A549 (cell line): ENCODE results near the gene PCSK6.

Experiments used
- CHD2 ChIP-seq: fragments of 150-350 bp; IDR thresholded peaks from 2 replicates; pipeline ENCODE4 v1.6.1; 2014; ENCODE audit warnings: low read length; ENCODE audit not compliant: partially characterized antibody
- POLR2A ChIP-seq: IDR thresholded peaks from 2 replicates; pipeline ENCODE4 v1.6.1; 2012; ENCODE audit warnings: mild to moderate bottlenecking, low read length
- TF ChIP-seq, protein P1 (sequence below): fragments of >200 bp; sonication (Bioruptor Twin); formaldehyde crosslinking; IDR thresholded peaks from 3 replicates; pipeline ENCODE4 v1.5.1; 2016

GRCh38 chr15:101439285-101439919 is 50.1 kb downstream of the PCSK6 start:
- TF ChIP-seq CHD2: no peak
- no peak for TF ChIP-seq POLR2A
- TF ChIP-seq, protein P1, sequence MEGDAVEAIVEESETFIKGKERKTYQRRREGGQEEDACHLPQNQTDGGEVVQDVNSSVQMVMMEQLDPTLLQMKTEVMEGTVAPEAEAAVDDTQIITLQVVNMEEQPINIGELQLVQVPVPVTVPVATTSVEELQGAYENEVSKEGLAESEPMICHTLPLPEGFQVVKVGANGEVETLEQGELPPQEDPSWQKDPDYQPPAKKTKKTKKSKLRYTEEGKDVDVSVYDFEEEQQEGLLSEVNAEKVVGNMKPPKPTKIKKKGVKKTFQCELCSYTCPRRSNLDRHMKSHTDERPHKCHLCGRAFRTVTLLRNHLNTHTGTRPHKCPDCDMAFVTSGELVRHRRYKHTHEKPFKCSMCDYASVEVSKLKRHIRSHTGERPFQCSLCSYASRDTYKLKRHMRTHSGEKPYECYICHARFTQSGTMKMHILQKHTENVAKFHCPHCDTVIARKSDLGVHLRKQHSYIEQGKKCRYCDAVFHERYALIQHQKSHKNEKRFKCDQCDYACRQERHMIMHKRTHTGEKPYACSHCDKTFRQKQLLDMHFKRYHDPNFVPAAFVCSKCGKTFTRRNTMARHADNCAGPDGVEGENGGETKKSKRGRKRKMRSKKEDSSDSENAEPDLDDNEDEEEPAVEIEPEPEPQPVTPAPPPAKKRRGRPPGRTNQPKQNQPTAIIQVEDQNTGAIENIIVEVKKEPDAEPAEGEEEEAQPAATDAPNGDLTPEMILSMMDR: no peak
